HuH-7.5 (cell line): ENCODE results near the gene OR10A4.
"Not testable (repeated sequence)": the region's sequence is repeated elsewhere in the genome, so short reads cannot be mapped to it uniquely, and the experiment has no call there.

Experiments
- DNase-seq: peaks from one replicate; pipeline ENCODE4 v3.0.0; 2011; ENCODE audit warnings: low spot score

OR10A4 gene, protein sequence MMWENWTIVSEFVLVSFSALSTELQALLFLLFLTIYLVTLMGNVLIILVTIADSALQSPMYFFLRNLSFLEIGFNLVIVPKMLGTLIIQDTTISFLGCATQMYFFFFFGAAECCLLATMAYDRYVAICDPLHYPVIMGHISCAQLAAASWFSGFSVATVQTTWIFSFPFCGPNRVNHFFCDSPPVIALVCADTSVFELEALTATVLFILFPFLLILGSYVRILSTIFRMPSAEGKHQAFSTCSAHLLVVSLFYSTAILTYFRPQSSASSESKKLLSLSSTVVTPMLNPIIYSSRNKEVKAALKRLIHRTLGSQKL

DNA sequence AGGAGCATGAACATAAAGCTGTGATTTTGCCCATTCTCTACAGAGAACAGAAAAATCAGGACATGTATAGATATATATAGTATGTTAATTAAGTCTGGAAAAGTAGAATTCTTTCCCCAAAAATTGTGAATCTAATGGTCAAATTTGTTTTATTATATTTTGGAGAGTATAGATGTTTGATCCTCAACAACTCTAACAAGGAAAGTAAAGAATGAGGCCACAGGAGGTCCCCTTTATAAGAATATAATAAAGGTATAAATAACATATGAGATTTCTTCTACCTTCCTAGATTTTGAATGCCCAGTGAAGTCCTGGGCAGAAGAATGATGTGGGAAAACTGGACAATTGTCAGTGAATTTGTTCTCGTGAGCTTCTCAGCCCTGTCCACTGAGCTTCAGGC, at the start of gene OR10A4:
TSS of gene OR10A4 (plus strand) at position 301 of the 400 bp plus-strand sequence. CDS start at position 324, 23 bp downstream.
- no peak for DNase-seq

DNA sequence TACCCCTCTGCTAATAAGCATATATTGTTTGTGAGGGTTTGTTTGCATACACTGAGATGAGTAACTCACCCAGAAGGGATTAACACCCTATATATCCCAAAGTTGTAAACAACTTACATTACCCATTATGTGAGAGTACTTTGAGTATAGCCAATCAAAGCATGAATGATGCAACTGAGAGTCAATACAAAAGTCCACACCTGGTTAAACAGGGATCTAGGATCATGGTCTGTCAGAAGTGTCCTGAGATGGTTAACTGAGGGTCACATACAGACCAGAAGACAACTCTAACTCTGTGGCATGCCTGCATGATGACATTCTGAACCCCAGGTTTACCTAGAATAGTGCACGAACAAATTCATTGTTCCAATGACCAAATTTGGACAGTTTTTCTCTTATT, 48.3 kb upstream of the OR10A4 start:
- DNase-seq: no peak

DNA sequence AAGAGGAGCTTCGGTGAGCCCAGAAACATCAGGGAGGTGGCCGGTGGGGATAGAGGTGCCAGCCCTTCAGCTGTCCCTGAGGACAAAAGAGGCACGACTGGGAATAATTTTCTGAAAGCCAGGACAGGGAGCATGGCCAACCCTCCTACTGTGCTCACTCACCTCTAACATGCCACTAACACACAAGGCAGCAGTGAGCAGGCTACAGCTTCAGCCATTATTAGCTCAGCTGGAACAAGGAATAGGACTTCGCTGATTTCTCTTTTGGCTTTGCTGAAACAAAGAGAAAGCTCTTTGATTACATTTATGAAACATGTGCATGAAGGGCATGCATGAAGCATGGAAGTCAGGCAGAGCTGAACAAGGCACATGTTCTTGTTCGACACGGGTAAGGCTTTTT, 43.1 kb upstream of the OR10A4 start:
- no peak for DNase-seq

DNA sequence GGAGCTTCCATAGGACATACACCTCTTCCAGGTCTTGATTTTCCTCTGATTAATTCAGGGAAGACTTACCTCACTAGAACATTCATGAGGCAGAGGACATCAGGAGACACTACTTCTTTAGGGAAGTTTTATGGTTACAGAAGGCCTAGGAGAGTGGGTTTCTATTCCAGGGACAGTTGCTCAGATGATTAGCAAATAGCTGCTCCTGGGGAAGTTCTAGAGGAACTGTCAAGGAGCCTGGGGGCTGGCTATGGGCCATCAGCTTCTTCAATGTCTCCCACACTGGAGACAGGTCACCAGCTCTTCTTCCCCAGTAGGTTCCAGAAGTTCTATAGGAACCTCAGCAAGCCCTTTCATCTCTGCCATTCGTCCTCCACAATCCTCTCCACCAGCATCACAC, 42.4 kb upstream of the OR10A4 start:
- no peak for DNase-seq

DNA sequence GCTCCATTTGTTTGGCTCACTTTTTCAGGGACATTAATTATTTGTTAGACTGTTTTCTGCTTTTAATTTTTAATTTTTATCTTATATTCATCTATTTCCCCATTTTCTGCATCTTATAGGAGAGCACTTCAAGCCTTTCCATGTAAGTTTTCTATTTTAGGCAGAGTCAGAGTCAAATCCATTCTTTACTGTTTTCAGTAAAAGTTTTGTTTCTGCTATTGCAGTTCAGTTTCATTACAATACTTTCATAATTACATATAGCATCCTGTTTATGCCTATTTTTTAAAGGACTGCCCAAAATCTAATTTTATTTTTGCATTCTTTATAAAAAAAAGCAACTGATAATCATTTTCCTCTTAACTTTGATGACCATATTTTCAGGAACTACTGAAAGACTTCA, 34.7 kb upstream of the OR10A4 start:
- no peak for DNase-seq

DNA sequence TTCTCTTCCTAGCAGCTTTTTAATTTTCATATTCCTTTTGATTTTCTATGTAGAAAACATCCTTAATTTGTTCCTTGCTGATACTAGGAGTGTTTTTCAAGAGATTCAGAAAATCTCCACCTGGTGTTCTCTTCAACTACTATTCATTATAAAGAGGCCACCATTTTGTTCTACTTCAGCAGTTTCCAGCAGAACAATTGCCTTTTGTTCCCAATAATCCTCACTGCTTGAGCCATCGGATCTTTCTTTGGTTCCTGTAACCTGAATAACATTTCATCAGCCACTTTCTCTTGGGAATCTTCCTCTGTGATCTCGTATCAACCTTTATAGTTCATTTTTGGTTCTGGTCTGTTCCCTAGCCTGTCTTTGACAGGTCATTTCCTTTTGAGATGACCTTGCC, 32.8 kb upstream of the OR10A4 start:
- no peak for DNase-seq

DNA sequence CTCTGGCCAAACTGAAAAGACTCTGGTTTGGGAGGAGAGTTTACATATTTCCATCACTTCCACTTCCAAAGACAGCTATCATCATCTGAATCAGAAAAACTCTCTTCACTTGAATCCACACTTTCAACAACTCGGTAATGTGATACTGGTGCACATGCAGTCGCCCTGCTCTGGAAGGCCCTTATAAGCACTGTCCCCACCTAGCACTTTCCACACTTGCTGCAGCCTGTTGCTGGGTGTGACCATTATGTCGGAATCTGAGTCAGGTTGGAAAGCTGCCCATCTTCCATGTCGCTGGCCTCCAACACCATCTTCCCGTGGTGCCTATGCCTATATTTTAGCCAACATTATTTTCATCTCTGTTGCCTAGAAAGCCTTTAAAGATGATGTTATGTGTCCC, 32.1 kb upstream of the OR10A4 start:
- no peak for DNase-seq

DNA sequence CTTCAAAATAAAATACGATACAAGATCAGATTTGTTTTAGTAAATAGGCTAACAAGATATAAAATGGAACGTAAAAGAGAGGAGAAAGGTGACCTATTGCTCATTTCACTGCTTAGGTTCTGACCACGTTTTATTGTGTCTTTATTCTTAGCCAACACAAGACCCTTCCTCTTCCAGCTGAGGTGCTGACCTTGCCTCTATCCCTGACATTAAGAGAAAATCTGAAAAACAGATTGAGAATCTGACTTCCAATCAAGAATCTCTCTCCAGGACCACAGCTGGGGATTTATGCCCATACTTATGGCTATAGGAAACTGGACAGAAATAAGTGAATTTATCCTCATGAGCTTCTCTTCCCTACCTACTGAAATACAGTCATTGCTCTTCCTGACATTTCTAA, 31.0 kb upstream of the OR10A4 start, which contains the start of gene OR10A5:
TSS of gene OR10A5 (plus strand) at position 301 of the 400 bp plus-strand sequence. CDS start at position 301, 0 bp downstream.
- no peak for DNase-seq

DNA sequence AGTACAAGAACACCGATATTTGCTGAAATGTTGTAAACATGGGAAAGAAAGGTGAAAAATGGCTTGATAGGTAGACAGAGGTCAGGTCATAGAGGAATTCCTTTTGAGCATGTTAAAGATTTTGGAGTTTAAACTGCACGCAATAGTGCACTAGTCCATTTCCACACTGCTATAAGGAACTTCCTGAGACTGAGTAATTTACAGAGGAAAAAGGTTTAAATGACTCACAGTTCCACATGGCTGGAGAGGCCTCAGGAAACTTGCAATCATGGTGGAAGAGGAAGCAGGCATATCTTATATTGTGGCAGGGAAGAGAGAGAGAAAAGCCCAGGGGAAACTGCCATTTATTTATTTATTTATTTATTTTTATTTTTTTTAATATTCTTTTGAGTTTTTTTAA, 25.9 kb upstream of the OR10A4 start:
- DNase-seq: no peak

DNA sequence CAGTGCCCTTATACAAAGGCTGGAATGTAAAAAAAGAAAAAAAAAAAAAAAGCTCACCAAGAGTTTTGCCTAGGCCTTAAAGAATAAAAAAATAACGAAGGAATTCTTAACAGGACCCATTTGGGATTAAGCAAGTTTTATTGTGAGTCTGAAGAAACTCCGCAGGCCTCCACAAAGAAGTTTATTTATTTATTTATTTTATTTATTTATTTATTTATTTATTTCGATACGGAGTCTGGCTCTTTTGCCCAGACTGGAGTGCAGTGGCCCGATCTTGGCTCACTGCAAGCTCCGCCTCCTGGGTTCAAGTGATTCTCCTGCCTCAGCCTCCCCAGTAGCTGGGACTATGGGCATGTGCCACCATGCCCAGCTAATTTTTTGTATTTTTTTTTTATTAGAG, 21.6 kb upstream of the OR10A4 start:
- DNase-seq: not testable (repeated sequence)

DNA sequence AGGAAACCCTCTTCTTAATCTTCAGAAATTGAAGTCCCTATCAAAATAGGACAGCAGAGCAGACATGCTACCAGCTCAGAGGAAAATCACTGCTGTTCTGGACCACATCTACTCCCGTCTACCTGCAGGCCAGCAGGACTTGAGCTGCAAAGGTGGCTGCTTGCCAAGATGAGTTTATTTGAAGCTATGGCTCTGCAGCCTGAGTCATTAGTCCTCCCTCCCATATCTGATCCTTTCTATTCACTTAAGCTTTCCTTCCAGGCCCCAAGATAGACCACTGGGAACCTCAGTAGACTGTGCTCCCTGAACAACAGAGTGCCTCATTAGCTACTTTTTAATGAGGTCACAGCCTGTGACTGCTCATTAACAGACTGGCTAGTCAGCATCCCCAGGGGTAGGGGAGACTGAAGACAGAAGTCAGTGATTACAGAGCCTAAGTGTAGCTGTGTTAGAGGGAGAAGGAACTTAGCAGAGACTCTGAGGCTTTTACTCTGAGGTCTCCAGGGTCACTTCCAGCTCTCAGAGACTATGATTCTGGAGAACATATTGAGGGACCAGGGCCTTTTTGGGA, 20.4 kb upstream of the OR10A4 start:
- no peak for DNase-seq

DNA sequence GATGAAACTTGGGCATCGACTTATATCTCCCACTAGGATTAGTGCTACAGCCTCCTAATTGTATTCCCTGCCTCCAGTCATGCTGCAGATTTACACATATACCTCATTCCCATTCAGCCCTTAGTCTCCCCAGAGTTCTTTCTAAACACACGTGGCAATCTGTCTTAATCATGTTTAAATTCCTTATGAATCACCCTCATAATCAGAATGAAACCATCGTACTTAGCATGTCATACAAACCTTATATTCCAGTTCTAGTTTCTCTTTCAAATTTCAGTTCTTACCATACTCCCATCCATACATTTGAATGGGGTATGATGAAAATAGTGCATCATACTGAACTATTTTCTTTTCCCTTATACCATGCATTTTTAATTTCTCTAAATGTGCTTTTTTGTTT, 19.6 kb upstream of the OR10A4 start:
- DNase-seq: no peak

DNA sequence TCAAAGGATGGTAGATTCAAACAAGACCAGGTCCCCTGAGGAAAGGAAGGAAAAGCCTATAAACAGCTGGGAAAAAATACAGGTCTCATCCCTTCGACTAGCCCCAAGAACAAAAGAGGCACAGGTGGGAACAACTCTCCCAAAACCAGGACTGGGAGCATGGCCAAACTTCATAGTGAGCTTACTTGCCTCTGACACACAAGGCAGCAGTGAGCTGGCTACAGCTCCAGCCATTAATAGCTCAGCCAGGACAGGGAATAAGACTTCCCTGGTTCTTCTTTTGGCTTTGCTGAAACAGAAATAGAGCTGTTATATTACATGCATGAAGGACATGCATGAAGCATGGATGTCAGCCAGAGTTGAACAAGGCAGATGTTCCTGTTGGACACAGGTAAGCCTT, 13.5 kb upstream of the OR10A4 start, which contains the start of gene OR10A2:
TSS of gene OR10A2 (plus strand) at position 97 of the 400 bp plus-strand sequence. CDS start 6,698 bp downstream, outside the sequence.
- no peak for DNase-seq

DNA sequence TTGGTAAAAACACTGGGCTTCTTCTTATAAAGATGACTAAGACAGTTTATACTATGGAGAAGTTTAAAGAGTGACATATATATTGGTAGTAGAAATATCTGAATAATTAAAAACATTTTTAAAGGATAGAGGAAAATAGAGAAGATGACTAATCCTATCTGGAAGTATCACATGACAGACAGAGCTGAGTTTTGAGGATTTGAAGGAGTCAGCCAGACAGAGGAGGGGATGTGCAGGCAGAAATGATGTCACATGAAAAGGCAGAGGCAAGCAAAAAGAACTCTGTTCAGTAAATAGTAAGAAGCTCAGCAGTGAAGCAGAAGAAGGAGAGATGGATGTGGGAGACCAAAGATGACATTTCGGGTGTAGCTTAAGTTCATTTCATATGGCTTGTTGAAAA, 12.0 kb upstream of the OR10A4 start:
- no peak for DNase-seq

DNA sequence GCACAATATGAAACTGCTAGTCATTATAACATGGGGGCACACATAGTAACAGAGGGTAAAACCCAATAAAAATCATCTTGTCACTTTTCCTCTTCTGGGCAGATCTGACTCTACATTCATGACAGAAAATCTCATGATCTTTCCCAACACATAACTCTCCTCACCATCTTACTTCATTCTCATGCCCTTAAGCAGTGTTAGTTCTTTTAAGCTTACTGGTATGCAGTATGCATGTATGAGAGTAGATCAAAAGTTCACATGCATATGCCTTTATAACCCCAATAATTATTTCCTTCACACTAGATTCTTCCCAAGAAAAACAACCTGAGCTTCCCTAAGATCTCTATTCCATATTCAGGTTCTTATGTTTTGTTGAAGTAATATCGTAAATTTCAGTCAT, 5.1 kb upstream of the OR10A4 start:
- no peak for DNase-seq

DNA sequence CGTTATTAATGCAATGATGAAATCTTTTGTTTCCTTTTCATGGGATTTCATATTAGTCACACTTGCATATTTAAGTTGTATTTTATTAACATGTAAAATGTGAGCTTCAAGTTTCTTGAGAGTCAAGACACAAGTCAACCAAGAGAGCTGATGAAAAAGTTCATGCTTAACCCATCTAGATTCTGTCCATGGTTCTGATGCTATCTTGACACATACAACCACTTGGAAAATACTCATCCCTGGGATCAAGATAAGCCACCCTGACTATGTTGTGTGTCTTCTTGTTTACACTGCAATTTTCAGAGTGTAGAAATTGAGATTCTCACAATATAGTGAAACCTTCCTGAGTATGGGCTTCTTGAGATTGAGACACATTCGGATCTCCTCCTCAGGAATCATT, 664 bp upstream of the OR10A4 start:
- DNase-seq: no peak

DNA sequence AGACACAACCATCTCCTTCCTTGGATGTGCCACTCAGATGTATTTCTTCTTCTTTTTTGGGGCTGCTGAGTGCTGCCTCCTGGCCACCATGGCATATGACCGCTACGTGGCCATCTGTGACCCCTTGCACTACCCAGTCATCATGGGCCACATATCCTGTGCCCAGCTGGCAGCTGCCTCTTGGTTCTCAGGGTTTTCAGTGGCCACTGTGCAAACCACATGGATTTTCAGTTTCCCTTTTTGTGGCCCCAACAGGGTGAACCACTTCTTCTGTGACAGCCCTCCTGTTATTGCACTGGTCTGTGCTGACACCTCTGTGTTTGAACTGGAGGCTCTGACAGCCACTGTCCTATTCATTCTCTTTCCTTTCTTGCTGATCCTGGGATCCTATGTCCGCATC, 489 bp downstream of the OR10A4 start:
- no peak for DNase-seq

DNA sequence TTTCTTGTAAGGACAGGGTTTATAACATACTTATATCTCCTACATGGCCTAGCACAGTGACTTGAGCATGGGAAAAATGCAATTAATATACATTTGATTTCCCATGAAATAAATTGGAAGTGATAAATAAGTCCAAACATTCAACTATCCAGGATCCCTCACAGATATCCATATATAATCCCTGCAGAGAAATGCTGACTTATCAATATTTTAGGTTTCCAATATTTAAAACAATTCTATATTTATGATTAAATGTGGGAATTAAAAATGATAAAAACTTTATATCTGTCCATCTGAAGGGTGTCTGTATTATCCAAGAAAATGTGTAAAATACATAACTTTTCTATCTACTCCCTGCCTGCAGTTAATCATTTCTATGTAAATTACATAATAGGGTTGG, 6.3 kb downstream of the OR10A4 start:
- DNase-seq: no peak

DNA sequence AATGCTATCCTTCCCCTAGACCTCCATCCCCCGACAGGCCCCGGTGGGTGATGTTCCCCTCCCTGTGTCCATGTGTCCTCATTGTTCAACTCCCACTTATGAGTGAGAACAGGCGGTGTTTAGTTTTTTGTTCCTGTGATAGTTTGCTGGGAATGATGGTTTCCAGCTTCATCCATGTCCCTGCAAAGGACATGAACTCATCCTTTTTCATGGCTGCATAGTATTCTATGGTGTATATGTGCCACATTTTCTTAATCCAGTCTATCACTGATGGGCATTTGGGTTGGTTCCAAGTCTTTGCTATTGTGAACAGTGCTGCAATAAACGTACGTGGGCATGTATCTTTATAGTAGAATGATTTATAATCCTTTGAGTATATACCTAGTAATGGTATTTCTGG, 11.3 kb downstream of the OR10A4 start:
- DNase-seq: not testable (repeated sequence)

DNA sequence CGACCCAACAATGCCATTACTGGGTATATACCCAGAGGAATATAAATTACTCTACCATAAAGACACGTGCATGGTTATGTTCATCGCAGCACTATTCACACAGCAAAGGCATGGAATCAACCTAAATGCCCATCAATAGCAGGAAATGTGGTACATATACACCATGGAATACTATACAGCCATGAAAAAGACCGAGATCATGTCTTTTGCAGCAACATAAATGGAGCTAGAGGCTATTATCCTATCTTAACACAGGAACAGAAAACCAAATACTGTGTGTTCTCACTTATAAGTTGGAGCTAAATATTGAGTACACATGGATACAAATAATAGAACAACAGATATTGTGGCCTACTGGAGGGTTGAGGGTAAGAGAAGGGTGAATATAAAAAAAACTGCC, 12.4 kb downstream of the OR10A4 start:
- no peak for DNase-seq

DNA sequence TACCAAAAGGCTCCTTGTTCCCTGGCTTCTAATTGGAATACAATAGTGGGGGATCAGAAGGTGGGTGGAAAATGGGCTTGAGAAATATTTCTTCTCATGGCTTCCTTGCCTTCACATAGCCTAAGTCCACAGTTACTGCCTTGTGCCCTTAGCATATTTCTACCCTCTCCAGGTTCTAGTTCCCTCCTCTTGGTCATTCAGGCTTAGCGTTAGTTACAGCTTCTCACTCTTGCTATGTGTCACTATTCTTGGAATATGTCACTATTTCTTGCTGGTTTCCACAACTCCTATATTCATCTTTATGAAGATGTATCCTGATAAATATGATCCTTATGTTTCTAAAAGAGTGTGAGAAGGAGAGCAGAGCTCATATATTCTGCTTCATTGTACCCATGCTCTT, 13.4 kb downstream of the OR10A4 start:
- DNase-seq: no peak

DNA sequence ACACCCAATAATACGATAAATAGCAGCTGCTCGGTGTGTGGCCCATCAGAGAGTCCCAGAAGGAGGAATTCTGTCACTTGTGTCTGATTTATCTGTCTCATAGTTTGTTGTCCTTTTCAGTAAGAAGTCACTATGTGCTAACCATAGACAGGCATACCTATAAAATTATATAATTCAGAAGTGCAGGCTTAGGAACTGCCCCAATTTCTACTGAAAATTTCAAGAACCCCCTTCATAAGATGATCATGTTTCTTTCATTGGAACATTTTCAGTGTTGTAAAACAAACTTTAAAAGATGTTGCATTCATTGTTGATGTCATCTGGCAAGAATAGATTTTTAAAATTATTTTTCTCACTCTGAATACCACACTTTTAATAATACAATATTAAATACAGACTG, 16.0 kb downstream of the OR10A4 start, which contains the start of gene OR2D2:
TSS of gene OR2D2 (minus strand) at position 101 of the 400 bp plus-strand sequence. CDS start at position 101, 0 bp downstream.
- DNase-seq: no peak

DNA sequence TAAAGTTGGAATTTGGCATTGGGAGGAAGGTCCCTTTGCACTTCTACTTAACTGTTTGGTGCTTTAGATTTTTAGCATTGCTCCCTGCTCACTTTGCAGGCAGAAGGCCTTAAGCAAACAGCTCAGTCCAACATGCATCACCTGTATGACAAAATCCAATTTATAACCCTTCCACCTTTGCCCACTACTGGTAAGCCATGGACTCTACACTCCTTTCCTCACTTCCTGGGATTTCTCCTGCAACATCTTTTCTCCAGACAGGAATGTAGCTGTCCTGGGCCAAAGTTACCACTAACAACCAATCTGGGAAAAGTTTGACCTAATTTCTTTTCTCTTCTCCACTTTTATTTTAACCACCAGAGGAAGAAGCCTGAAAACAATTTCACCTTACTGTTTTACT, 17.7 kb downstream of the OR10A4 start:
- DNase-seq: no peak

DNA sequence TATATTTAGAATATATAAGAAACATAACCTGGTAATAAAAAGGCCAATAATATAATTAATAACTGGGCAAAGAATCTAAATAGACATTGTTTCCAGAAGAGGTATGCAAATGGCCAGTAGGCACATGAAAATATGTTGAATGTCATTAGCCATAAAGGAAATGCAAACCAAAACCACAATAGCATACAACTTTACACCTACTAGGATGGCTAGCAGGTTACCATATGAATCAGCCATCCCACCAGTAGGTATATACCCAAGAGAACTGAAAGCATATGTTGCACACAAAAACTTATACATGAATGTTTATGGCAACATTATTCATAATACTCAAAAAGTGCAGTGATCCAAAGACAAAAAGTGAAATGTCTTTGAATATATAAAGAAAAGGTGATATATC, 18.6 kb downstream of the OR10A4 start:
- DNase-seq: no peak
